Measurements from ENCODE around the gene KCND3.

- TF ChIP-seq CTCF (IDR thresholded peaks at IDR 0.05; ENCODE audit: insufficient read depth, low read depth, low read length): no peak
- TF ChIP-seq EZH2 (IDR thresholded peaks at IDR 0.05; ENCODE audit: insufficient read depth, low read length): no peak
Measured at GRCh38 chr1:111891566-111891965, 97.9 kb downstream of the KCND3 start.

Data from astrocyte (in vitro differentiated cells and primary cell).